ENCODE data around the gene FAM53A. TPM values are rescaled to one million over a fixed set of nuclear protein-coding genes. Genes with fewer than 3 reads are reported as not detected.

The FAM53A gene
- total RNA-seq, 3 donors from 2014 or later, result 1.3 to 4.0 (median 1.6) TPM

DNA sequence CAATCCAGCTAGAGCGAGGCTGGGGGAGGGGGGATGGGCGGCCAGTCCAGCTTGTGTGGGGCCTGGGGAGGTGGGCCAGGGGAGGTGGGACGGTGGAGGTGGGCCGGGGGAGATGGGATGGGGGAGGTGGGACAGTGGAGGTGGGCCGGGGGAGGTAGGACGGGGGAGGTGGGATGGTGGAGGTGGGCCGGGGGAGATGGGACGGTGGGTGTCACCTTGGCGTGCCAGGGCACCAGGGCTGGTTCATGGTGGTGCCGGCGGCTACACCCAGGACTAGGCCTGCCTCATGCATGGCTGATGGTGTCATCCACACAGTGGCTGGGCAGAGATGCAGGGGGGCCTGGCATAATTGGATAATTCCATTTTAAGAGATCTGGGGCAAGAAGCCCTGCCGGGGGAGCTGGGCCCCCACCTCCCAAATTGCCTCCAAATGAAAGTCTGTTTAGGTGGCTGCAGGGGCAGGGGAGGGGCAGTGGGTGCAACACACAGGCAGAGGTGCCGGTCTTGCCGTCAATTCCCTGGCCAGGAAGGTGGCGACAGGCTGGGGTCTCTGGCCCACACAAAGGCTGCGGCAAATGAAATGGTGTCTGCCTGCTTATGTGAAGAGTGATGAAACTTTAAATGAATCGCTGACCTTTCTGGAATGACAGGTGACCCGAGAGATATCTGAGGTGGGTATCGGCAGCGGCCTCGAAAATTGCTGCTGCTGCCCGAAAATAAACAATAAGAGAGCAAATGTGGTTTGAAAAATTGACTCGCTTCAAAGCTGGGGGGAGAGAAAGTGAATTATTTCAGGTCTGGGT, 82.1 kb downstream of the FAM53A start:
- Mint-ChIP-seq H3K9me3 (no peaks in the 10 kb centered on the region), H3K27me3 (ENCODE audit: low read depth) (peaks cover 5% of the 10 kb centered on the region), H3K4me1 (ENCODE audit: low read depth) (peaks cover 16% of the 10 kb centered on the region), H3K36me3 (ENCODE audit: insufficient read depth) (no peaks in the 10 kb centered on the region), H3K4me3 (no peak overlapping the region)
- DNase-seq, result no peak
- ATAC-seq, result no peak

DNA sequence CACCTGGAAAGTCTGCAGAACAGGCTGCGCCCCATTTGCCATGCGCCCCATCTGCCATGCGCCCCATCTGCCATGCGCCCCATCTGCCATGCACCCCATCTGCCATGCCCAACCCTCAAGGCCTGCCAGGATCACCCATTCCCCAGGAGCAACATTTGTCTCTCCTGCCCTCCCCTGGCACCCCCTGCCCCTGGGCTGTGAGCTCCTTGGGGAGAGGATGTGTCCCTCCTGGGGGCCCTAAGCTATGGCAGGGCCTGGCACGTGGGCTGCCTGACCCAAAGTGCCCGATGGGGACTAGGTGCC, 82.6 kb downstream of the FAM53A start:
- no peak for ATAC-seq
- no peak for DNase-seq
- Mint-ChIP-seq H3K9me3 (no peaks in the 10 kb centered on the region), H3K4me1 (ENCODE audit: low read depth) (peaks cover 15% of the 10 kb centered on the region), H3K4me3 (no peak overlapping the region), H3K36me3 (ENCODE audit: insufficient read depth) (no peaks in the 10 kb centered on the region), H3K27me3 (ENCODE audit: low read depth) (peaks cover 5% of the 10 kb centered on the region)

DNA sequence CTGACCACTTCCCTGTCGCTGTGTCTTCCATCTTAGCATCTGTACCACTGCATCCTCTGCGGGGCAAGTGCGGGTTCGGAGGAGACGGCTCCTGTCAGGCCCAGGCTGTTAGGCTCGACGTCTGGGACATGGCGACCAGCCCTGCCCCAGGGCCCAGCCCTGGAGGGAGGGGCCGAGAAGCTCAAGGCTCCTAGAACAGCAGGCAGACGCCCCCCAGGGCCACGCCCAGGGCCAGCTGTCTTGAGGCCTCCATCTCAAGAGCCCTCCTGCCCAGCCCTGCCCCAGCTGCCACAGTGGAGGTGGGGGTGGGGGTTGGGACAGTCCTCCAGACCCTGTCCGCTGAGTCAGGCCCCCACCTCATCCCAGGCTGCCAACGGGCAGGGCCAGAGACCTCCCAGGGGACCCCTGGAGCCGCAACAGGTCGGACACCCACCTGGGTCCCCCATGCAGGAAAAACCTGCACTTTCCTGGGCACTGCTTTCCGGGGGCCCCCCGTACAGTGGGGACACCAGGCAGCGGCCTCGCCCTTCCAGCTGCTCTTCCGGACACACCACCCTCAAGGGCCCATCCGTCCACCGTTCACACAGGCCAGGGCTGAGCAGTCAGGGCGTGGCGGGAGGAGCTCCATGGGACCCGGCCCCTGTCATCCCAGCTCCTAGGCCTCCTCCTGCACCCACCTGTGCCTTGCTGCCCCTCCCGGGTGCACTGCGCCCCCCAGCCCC, 83.1 kb downstream of the FAM53A start:
- ATAC-seq (no peak), DNase-seq (no peak)
- Mint-ChIP-seq H3K4me3 (no peak overlapping the region), H3K36me3 (ENCODE audit: insufficient read depth) (no peaks in the 10 kb centered on the region), H3K4me1 (ENCODE audit: low read depth) (peaks cover 12% of the 10 kb centered on the region), H3K9me3 (no peaks in the 10 kb centered on the region), H3K27me3 (ENCODE audit: low read depth) (peaks cover 5% of the 10 kb centered on the region)

DNA sequence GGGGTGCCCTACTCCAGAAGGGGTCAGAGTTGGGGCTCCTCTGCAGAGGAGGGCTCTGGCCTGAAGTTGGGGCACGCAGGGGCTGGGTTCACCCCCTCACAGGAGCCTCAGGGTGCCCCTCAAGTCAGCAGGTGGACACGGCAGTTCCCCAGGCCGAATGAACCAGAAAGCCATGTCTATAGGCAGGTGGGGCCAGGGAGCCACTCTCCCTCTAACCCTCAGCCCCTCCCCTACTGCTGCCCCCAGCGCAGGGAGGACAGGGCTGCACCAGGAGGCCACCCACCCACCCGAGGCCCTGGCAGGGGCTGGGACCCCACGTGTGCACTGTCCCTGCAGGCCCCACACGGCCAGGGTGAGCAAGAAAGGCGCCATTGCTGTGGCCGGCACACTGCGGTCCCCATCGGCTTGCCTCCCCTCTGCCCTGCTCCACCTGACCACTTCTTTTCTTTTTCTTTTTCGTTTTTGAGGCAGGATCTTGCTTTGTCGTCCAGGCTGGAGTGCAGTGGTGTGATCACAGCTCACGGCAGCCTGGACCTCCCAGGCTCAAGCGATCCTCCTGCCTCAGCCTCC, 83.8 kb downstream of the FAM53A start:
- ATAC-seq, result no peak
- no peaks in the 10 kb centered on the region for H3K9me3 Mint-ChIP-seq
- no peaks in the 10 kb centered on the region for H3K36me3 Mint-ChIP-seq (ENCODE audit: insufficient read depth)

DNA sequence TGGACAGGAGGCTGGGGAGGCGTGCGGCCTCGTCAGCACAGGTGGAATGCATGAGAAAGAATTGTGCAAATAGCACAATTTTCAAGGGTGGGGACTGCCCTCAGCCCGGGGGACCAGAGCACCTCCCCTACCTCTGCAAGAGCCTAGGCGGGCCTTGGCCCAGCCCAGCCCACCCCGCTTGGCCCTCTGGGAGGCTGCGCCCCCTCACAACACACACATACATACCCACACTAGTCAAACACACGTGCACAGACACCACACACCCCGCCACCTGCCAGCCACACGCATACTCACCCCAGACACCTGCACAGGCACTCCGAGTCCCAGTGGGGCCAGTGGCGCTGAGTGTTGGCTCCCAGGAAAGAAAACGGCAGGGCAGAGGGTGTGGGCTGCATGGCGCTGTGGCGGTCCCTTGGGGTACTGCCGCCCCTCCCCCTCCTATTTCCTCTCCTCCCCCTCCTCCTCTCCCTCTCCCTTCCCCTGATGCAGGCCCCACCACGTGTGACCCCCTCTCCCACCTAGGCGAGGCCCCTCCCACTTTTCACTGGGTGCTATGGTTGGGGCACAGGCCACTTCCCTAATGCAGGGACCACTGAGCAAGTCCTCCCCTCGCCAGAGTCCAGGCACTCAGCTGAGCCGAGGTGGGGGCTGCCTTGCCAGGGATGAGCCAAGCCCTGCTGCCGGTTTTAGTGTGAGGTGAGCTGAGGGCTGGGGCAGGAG, 84.5 kb downstream of the FAM53A start:
- H3K9me3 Mint-ChIP-seq, result no peaks in the 10 kb centered on the region
- no peak overlapping the region for H3K4me3 Mint-ChIP-seq
- no peaks in the 10 kb centered on the region for H3K36me3 Mint-ChIP-seq (ENCODE audit: insufficient read depth)
- DNase-seq, result no peak
- no peak for ATAC-seq
- H3K27me3 Mint-ChIP-seq (ENCODE audit: low read depth), result peaks cover 3% of the 10 kb centered on the region
- H3K4me1 Mint-ChIP-seq (ENCODE audit: low read depth), result peaks cover 3% of the 10 kb centered on the region

More for the DNA sequence above, 83.8 kb downstream of the FAM53A start:
- DNase-seq, result no peak
- H3K27me3 Mint-ChIP-seq (ENCODE audit: low read depth), result peaks cover 5% of the 10 kb centered on the region
- peaks cover 7% of the 10 kb centered on the region for H3K4me1 Mint-ChIP-seq (ENCODE audit: low read depth)
- no peak overlapping the region for H3K4me3 Mint-ChIP-seq

DNA sequence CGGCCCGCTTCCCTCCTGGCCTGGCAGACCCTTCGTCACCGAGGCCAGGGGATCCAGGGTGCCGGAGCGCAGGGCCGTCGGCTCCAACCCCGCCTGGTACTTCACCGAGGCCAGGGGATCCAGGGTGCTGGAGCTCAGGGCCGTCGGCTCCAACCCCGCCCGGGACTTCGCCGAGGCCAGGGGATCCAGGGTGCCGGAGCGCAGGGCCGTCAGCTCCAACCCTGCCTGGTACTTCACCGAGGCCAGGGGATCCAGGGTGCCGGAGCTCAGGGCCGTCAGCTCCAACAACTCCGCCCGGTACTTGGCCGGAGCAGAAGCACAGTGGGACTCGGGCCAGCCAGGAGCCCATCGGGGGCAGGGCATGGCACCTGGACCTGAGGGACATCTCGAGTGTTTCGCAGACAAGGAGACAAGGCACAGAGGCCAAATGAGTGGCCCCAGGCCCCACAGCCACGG, 85.1 kb downstream of the FAM53A start:
- Mint-ChIP-seq H3K36me3 (ENCODE audit: insufficient read depth) (no peaks in the 10 kb centered on the region), H3K4me3 (no peak overlapping the region), H3K9me3 (no peaks in the 10 kb centered on the region), H3K27me3 (ENCODE audit: low read depth) (peaks cover 3% of the 10 kb centered on the region), H3K4me1 (ENCODE audit: low read depth) (no peaks in the 10 kb centered on the region)
- DNase-seq, result no peak
- no peak for ATAC-seq

DNA sequence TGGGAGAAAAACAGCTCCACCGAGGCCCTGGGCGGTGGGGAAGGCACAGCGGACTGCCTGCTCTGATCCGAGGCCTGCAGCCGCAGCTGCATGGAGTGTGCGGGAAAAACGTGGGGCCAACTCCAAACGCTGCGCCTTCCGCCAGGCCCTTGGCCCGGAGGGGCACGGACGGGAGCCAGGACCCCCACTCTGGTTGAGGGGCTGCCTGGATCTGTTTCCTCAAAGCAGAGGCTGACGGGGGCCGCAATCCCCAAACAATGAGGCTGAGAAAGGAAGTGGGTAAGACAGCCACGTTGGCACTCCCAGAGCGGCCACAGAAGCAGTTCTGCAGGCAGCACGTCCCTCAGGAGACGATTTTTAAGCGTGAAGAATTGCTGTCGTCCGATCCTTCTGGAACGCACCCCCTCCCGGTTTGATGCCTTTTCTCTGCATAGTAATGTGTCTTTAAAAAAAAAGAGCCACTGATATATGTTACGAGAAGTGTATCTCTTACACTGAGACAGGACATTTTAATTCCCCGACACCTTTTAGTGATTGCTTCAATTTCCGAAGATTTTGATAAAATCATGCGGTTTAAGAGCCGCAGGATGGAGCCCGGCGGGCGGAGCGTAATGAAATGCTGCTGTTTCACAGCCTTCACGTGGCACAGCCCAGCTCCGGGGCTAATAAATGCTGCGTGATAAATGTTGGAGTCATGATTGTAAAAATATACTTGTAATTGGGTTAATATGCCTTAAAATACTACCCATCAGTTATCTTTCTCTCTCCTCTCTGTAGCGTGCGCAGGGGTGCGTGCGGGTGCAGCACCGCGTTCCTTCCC, 85.7 kb downstream of the FAM53A start:
- DNase-seq (no peak), ATAC-seq (no peak)
- peaks cover 3% of the 10 kb centered on the region for H3K27me3 Mint-ChIP-seq (ENCODE audit: low read depth)
- H3K4me1 Mint-ChIP-seq (ENCODE audit: low read depth), result no peaks in the 10 kb centered on the region
- no peaks in the 10 kb centered on the region for H3K9me3 Mint-ChIP-seq
- no peak overlapping the region for H3K4me3 Mint-ChIP-seq
- H3K36me3 Mint-ChIP-seq (ENCODE audit: insufficient read depth), result no peaks in the 10 kb centered on the region

DNA sequence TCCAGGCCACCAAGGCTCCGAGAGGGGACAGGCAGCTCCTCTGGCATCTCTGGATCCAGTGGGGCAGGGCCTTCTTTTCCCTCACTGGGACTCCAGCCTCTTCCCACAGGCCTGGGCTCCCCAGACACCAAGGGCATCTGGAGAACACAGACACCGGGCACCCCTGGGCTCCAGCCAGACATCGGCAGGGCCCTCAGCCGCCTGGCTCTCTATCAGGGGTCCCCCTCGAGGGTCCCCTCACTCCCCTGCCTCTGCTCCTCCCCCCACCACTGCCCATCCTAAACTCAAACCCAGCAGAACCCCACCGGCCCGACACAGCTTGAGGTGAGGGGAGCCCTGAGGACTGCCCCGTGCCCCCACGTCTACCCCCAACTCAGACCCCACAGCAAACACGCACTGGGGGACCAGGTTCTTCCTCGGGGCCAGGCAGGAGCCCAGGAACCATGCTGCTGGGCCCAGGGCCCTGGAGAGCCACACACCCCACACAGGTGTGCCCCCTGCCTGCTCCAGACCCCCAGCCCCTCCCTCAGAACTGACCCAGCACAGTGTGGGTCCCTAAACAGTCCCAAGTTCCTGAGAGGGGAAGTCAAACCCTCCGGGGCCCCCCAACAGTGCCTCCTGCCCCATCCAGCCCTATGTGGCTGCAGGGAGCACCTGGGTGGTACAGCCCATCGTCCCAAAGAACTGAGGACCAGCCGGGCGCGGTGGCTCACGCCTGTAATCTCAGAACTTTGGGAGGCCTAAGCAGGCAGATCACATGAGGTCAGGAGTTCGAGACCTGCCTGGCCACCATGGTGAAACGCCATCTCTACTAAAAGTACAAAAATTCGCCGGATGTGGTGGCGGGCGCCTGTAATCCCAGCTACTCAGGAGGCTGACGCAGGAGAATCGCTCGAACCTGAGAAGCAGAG, 86.8 kb downstream of the FAM53A start:
- no peaks in the 10 kb centered on the region for H3K9me3 Mint-ChIP-seq
- peaks cover 2% of the 10 kb centered on the region for H3K27me3 Mint-ChIP-seq (ENCODE audit: low read depth)
- H3K4me1 Mint-ChIP-seq (ENCODE audit: low read depth), result no peaks in the 10 kb centered on the region
- no peak for DNase-seq
- H3K4me3 Mint-ChIP-seq, result no peak overlapping the region
- H3K36me3 Mint-ChIP-seq (ENCODE audit: insufficient read depth), result no peaks in the 10 kb centered on the region
- no peak for ATAC-seq

DNA sequence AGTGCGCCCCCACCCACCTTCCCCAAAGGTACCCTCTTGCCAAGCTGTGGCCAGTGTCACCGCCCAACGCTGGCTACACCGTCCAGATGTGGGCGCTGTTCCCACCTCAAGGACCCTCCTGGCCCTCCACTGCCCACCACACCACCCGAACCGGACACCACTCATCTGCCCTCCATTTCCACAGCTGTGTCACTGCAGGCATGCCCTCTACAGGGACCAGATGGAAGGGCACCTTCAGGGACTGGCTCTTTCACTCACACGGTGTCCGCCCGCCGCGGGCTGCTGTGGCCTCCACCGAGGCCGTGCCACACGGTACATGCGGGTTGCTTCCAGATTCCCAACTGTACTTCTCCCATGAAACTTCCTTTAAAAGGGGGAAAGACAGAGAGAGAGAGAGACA, 87.7 kb downstream of the FAM53A start:
- Mint-ChIP-seq H3K9me3 (no peaks in the 10 kb centered on the region), H3K4me3 (no peak overlapping the region), H3K36me3 (ENCODE audit: insufficient read depth) (no peaks in the 10 kb centered on the region), H3K27me3 (ENCODE audit: low read depth) (no peaks in the 10 kb centered on the region), H3K4me1 (ENCODE audit: low read depth) (no peaks in the 10 kb centered on the region)
- DNase-seq (no peak), ATAC-seq (no peak)

DNA sequence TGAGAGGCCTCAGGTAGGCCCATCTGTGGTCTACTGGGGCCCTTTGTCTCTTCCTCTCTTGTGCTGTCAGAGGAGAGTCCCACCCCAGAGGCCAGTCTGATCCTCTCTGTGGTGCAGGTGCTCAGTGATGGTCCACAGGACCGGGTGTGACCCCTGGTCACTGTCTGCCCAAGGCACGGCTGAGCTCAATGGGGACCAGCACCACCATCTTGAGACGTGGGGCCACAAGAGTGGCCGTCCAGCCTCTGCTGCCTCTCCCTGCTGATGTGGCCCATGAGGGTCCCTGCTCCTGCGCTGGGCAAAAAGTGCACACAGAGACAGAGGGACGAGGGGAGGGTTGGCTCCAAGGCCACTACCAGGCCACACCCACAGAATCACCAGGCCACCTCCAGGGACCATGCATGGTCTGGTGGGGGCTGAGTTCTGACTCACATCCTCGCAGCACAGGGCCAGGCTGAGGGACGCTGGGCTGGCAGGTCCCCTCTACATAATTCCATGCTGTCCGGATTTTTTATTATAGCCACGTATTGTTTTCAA, 88.3 kb downstream of the FAM53A start:
- no peaks in the 10 kb centered on the region for H3K36me3 Mint-ChIP-seq (ENCODE audit: insufficient read depth)
- H3K4me3 Mint-ChIP-seq, result no peak overlapping the region
- peaks cover 4% of the 10 kb centered on the region for H3K9me3 Mint-ChIP-seq
- no peaks in the 10 kb centered on the region for H3K27me3 Mint-ChIP-seq (ENCODE audit: low read depth)
- no peak for ATAC-seq
- no peak for DNase-seq
- H3K4me1 Mint-ChIP-seq (ENCODE audit: low read depth), result no peaks in the 10 kb centered on the region

DNA sequence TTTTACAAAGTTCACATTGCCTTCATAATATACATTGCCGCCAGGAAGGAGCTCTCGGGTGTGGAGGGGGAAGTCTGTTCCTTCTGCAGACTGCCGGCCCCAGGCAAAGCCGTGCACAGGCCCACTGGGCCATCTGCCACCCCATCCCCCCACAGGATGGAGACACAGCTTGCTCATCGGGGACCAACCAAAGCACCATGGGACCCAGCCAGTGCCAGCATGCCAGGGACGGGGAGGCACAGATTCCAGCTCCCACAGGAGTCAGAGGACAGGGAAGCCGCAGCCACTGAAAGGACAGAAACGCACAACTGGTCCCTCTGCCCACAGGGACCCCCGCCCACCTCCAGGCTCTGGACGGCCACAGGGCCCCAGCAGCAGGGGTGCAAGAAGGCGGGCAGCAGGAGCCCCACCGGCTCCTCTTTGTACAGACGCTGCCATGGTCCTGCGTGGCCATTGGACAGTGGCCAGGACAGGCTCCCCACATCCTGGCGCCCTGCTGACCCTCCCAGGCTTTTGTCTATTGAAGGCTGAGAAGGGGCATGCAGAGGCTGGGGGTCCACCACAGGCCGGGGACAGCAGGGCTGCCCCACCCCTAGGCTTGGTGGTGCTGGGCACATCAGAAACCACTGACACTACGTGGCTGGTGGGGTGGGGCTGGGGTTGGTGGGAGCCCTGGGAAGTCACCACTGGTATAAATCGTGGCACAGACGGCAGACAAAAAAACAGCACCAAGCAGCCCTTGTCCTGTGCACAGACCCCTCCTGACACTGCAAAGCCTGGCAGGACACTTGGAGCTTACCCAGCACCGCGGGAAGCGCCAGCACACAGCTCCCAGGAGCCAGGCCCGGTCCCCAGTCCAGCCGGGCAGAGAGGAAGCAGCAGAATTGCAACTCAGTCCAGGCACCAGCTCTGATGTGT, 89.0 kb downstream of the FAM53A start:
- H3K9me3 Mint-ChIP-seq, result peaks cover 8% of the 10 kb centered on the region
- no peaks in the 10 kb centered on the region for H3K36me3 Mint-ChIP-seq (ENCODE audit: insufficient read depth)
- H3K27me3 Mint-ChIP-seq (ENCODE audit: low read depth), result no peaks in the 10 kb centered on the region
- no peaks in the 10 kb centered on the region for H3K4me1 Mint-ChIP-seq (ENCODE audit: low read depth)
- ATAC-seq, result no peak
- H3K4me3 Mint-ChIP-seq, result no peak overlapping the region
- DNase-seq, result no peak

DNA sequence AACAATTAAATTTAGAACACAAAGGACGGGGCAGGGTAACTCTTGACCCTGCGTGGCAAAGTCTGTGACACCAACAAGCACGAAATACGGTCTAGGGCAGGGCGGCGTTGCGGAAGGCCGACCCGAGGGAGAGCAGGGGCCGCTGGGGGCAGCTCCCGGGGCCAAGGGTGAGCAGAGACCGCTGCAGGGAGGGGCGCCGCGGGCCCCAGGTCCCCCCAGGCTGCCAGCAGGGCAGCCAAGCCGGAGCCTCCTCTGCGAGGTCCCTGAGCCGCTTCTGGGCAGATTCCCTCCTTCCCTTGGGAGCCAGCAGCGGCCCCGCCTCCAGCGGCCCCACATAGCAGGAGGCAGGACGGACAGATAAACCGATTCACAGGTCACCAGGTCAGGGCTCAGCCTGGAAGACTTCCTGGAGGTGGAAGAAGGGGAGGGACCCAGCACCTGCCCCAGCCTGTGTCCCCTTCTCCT, 90.2 kb downstream of the FAM53A start:
- Mint-ChIP-seq H3K9me3 (peaks cover 18% of the 10 kb centered on the region), H3K4me3 (no peak overlapping the region), H3K4me1 (ENCODE audit: low read depth) (no peaks in the 10 kb centered on the region), H3K36me3 (ENCODE audit: insufficient read depth) (no peaks in the 10 kb centered on the region), H3K27me3 (ENCODE audit: low read depth) (no peaks in the 10 kb centered on the region)
- DNase-seq (no peak), ATAC-seq (no peak)
